ENCODE results near the gene NUDT13. TPM values are rescaled to one million over a fixed set of nuclear protein-coding genes. Genes with fewer than 3 reads are reported as not detected.

NUDT13 gene
- total and polyA plus RNA-seq, 2 experiments from 2014 or later: 1.4 to 1.7 TPM

DNA sequence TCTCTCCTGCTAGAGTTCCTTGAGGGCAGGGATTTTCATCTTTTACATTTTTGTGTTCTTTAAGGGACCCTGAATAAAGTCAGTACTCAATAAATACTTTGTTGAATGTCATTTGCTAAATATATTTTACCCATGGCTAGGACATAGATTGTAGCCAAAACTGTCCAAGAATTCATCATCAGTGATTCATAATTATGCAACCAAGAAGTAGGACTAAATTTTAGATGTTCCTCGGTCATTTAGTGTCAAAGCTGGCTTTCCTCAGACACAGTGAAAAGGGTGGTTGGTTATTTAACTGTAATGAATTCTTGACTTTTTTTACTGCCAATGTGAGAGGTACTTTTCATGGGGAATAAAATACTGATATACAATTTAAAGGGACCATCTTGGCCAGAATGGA lies 3.3 kb downstream of the NUDT13 start:
- H3K9me2 ChIP-seq (ENCODE audit: insufficient read depth): no peaks in the 10 kb centered on the region
- peaks cover 6% of the 10 kb centered on the region; the same call in 1 of the 2 replicates for H3K79me2 ChIP-seq (ENCODE audit: insufficient read depth)
- H3K4me1 ChIP-seq (ENCODE audit: insufficient read depth): peaks cover 37% of the 10 kb centered on the region
- TF ChIP-seq EZH2phosphoT487 (IDR thresholded peaks at IDR 0.05; ENCODE audit: insufficient read depth, low read depth) (no peak), EZH2 (IDR thresholded peaks at IDR 0.05; ENCODE audit: insufficient read depth, poor library complexity, severe bottlenecking) (no peak)
- in situ Hi-C loops (cut with MboI): no loop called here
- 0 to 7% methylated on average over 1 of the region's 1 CpG for WGBS, 2 experiments (ENCODE audit: low coverage in 1 of 2, low lambda C conversion rate in 2 of 2, missing lambda C conversion rate in 2 of 2)
- peaks cover 39% of the 10 kb centered on the region for H3F3A ChIP-seq (ENCODE audit: insufficient read depth)
- H4K20me1 ChIP-seq (ENCODE audit: insufficient read depth): no peaks in the 10 kb centered on the region
- H3K9me3 ChIP-seq (ENCODE audit: low read depth): no peaks in the 10 kb centered on the region
- no peaks in the 10 kb centered on the region for H3K27me3 ChIP-seq (replicated peaks; ENCODE audit: insufficient read depth)
- no peak overlapping the region for H3K9ac ChIP-seq
- H3K4me2 ChIP-seq (ENCODE audit: unreplicated experiment): peak overlapping the region; percentile 47
- no peak overlapping the region for H2AFZ ChIP-seq
- H3K4me3 ChIP-seq: no peak overlapping the region; the same call in 1 of the 2 replicates
- H3K27ac ChIP-seq: peak overlapping the region; percentile 50
- no peaks in the 10 kb centered on the region for H3K36me3 ChIP-seq (ENCODE audit: low read depth)
- DNase-seq: peak; percentile 81

DNA sequence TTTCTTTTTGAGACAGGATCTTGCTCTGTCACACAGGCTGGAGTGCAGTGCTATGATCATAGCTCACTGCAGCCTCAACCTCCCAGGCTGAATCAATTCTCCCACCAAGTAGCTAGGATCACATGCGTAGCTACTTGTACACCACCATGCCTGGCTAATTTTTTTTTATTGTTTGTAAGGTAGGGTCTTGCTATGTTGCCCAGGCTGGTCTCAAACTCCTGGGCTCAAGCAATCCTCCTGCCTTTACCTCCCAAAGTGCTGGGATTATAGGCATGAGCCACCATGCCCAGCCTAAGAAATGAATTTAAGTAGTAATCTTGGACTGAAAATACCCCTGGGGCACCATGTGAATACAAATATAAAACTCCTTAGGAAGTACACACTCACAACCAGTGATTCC lies 5.8 kb downstream of the NUDT13 start:
- H3F3A ChIP-seq (ENCODE audit: insufficient read depth): peaks cover 37% of the 10 kb centered on the region
- H3K9me2 ChIP-seq (ENCODE audit: insufficient read depth): no peaks in the 10 kb centered on the region
- 97 to 100% methylated on average over 1 of the region's 1 CpG for WGBS, 2 experiments (ENCODE audit: low coverage in 1 of 2, low lambda C conversion rate in 2 of 2, missing lambda C conversion rate in 2 of 2)
- TF ChIP-seq EZH2 (IDR thresholded peaks at IDR 0.05; ENCODE audit: insufficient read depth, poor library complexity, severe bottlenecking) (no peak), EZH2phosphoT487 (IDR thresholded peaks at IDR 0.05; ENCODE audit: insufficient read depth, low read depth) (no peak)
- no peak overlapping the region for H2AFZ ChIP-seq
- DNase-seq: no peak
- no peaks in the 10 kb centered on the region for H4K20me1 ChIP-seq (ENCODE audit: insufficient read depth)
- peaks cover 6% of the 10 kb centered on the region; the same call in 1 of the 2 replicates for H3K79me2 ChIP-seq (ENCODE audit: insufficient read depth)
- H3K4me3 ChIP-seq: no peak overlapping the region
- H3K4me1 ChIP-seq (ENCODE audit: insufficient read depth): peaks cover 46% of the 10 kb centered on the region
- no peaks in the 10 kb centered on the region for H3K9me3 ChIP-seq (ENCODE audit: low read depth)
- no peak overlapping the region for H3K9ac ChIP-seq
- no peak overlapping the region for H3K27ac ChIP-seq
- in situ Hi-C loops (cut with MboI): no loop called here
- H3K36me3 ChIP-seq (ENCODE audit: low read depth): no peaks in the 10 kb centered on the region
- H3K4me2 ChIP-seq (ENCODE audit: unreplicated experiment): no peak overlapping the region
- no peaks in the 10 kb centered on the region for H3K27me3 ChIP-seq (replicated peaks; ENCODE audit: insufficient read depth)

DNA sequence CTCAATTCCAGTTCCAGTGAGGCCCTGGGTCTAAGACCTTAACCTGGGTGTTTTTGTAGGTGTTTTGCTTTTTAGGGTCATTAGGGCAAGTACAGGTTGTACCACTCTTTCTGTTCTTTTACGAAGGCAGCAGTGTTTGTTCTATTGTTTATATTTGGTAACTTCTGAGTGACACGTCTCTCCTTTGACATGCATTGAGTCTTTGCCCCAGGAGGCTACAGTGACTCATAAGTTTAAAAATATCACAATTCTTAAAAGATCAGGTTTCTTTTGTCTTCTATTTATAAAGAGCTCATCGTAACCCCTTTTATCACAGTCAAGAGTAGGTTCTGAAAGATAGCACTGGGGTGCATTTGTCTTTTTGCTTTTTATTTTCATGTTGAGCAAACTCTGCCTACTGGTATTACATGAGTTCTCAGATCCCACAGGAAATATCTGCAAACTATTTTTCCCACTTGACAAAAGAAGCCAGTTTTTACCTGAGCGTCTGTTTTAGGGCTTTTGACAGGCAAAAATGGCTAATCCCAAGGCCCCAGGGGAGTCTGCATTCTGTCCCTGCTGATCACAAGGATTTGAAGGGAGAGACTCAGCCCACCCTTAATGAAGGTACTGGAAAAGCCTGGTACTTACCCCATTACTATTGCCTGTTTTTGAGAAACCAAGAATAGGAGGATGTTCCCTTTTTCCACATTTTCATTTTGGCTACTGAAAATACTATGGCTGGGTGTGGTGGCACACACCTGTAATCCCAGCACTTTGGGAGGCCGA lies 7.9 kb downstream of the NUDT13 start:
- peak; percentile 68 for DNase-seq
- Histone ChIP-seq H4K20me1 (ENCODE audit: insufficient read depth) (no peaks in the 10 kb centered on the region), H2AFZ (no peak overlapping the region), H3K27me3 (replicated peaks; ENCODE audit: insufficient read depth) (no peaks in the 10 kb centered on the region), H3K4me2 (ENCODE audit: unreplicated experiment) (peak overlapping the region; percentile 43), H3K4me1 (ENCODE audit: insufficient read depth) (peaks cover 33% of the 10 kb centered on the region), H3F3A (ENCODE audit: insufficient read depth) (peaks cover 34% of the 10 kb centered on the region), H3K9me2 (ENCODE audit: insufficient read depth) (no peaks in the 10 kb centered on the region), H3K9me3 (ENCODE audit: low read depth) (no peaks in the 10 kb centered on the region), H3K4me3 (peak overlapping the region; percentile 19; the same call in 1 of the 2 replicates), H3K36me3 (ENCODE audit: low read depth) (no peaks in the 10 kb centered on the region), H3K27ac (peak overlapping the region; percentile 37), H3K79me2 (ENCODE audit: insufficient read depth) (0 out of 2 replicates have a peak, but pooled peaks cover 6% of the 10 kb centered on the region), H3K9ac (peak overlapping the region; percentile 5; the same call in 1 of the 2 replicates)
- TF ChIP-seq EZH2phosphoT487 (IDR thresholded peaks at IDR 0.05; ENCODE audit: insufficient read depth, low read depth) (no peak), EZH2 (IDR thresholded peaks at IDR 0.05; ENCODE audit: insufficient read depth, poor library complexity, severe bottlenecking) (no peak)
- in situ Hi-C loops (cut with MboI): no loop called here
- 23 to 24% methylated on average over 5 of the region's 5 CpGs for WGBS, 2 experiments (ENCODE audit: low coverage in 1 of 2, low lambda C conversion rate in 2 of 2, missing lambda C conversion rate in 2 of 2)

- no peak overlapping the region for H2AFZ ChIP-seq
- H3K4me1 ChIP-seq (ENCODE audit: insufficient read depth): peaks cover 22% of the 10 kb centered on the region
- H3K36me3 ChIP-seq (ENCODE audit: low read depth): no peaks in the 10 kb centered on the region
- 94 to 100% methylated on average over 1 of the region's 1 CpG for WGBS, 2 experiments (ENCODE audit: low coverage in 1 of 2, low lambda C conversion rate in 2 of 2, missing lambda C conversion rate in 2 of 2)
- H3K27me3 ChIP-seq (replicated peaks; ENCODE audit: insufficient read depth): no peaks in the 10 kb centered on the region
- no peak overlapping the region for H3K9ac ChIP-seq
- H3K79me2 ChIP-seq (ENCODE audit: insufficient read depth): 0 out of 2 replicates have a peak, but pooled peaks cover 6% of the 10 kb centered on the region
- no peak overlapping the region for H3K4me2 ChIP-seq (ENCODE audit: unreplicated experiment)
- H3K27ac ChIP-seq: no peak overlapping the region
- no peak overlapping the region for H3K4me3 ChIP-seq
- no peaks in the 10 kb centered on the region for H3K9me2 ChIP-seq (ENCODE audit: insufficient read depth)
- no peaks in the 10 kb centered on the region for H3K9me3 ChIP-seq (ENCODE audit: low read depth)
- DNase-seq: no peak
- H3F3A ChIP-seq (ENCODE audit: insufficient read depth): peaks cover 24% of the 10 kb centered on the region; the same call in 1 of the 2 replicates
- no peak for TF ChIP-seq EZH2 (IDR thresholded peaks at IDR 0.05; ENCODE audit: insufficient read depth, poor library complexity, severe bottlenecking)
- no peak for TF ChIP-seq EZH2phosphoT487 (IDR thresholded peaks at IDR 0.05; ENCODE audit: insufficient read depth, low read depth)
- H4K20me1 ChIP-seq (ENCODE audit: insufficient read depth): no peaks in the 10 kb centered on the region
- in situ Hi-C loops (cut with MboI): no loop called here
Measured at GRCh38 chr10:73119457-73119856, 9.2 kb downstream of the NUDT13 start.

Measured in GM23248 (cell line).